Endothelial cell of umbilical vein (primary cell): ENCODE results near the gene SNRPN. TPM values are rescaled to one million over a fixed set of nuclear protein-coding genes. Genes with fewer than 3 reads are reported as not detected.

ENCODE experiments used
- BruUV-seq: library from RNA; stranded (reverse); fragments of 400-500 nt; replicated peaks from 2 replicates; lab custom pipeline; 2021; lab: Mats Ljungman, UMichigan
- CTCF ChIA-PET: fragments of 300-600, 350-600 bp; sonication (Branson Sonifier 250); formaldehyde crosslinking; loops from one replicate; lab custom pipeline; 2021; ENCODE audit warnings: antibody characterized with exemption, inconsistent platforms; lab: Charles Lee
- POLR2A ChIA-PET: fragments of 300-600, 350-600 bp; sonication (Branson Sonifier 250); formaldehyde crosslinking; loops from one replicate; lab custom pipeline; 2021; ENCODE audit warnings: antibody characterized with exemption, inconsistent platforms; lab: Charles Lee
- DNase-seq: peaks from one replicate; pipeline ENCODE4 v3.0.0-alpha.2; 2011; ENCODE audit warnings: low read depth, low spot score
- FAIRE-seq: peaks from 2 replicates; lab custom pipeline; 2011; peaks lifted over from hg19 to GRCh38; lab: Jason Lieb, UNC
- H2AFZ ChIP-seq: 2 replicates; pipeline ENCODE4 v1.6.0; 2012; ENCODE audit warnings: low read depth, low read length, control low read depth, inconsistent platforms
- H3K27ac ChIP-seq: 2 replicates; pipeline ENCODE4 v1.5.1; 2011; ENCODE audit warnings: low read depth, mild to moderate bottlenecking, control low read depth, low read length, moderate library complexity; ENCODE audit not compliant: insufficient read depth
- H3K27me3 ChIP-seq, 2 experiments: 2 replicates each; pipeline versions ENCODE4 v1.6.0 to v1.6.1; 2011; ENCODE audit warnings: low read length in 2 of 2, mixed read lengths in 1 of 2; ENCODE audit not compliant: control insufficient read depth in 2 of 2, insufficient read depth in 2 of 2
- H3K36me3 ChIP-seq, 2 experiments: 2 replicates in 1 of 2; 3 replicates in 1 of 2; pipeline ENCODE4 v1.5.1; 2011; ENCODE audit warnings: low read length in 2 of 2, mild to moderate bottlenecking in 1 of 2, moderate library complexity in 1 of 2; ENCODE audit not compliant: control insufficient read depth in 2 of 2, insufficient read depth in 2 of 2; ENCODE audit errors: extremely low read depth in 1 of 2
- H3K4me1 ChIP-seq: 3 replicates; pipeline ENCODE4 v1.5.1; 2011; ENCODE audit warnings: mild to moderate bottlenecking, low read length; ENCODE audit not compliant: control insufficient read depth, insufficient read depth; ENCODE audit errors: extremely low read depth
- H3K4me2 ChIP-seq: 2 replicates; pipeline ENCODE4 v1.6.1; 2011; ENCODE audit warnings: low read length, control low read depth, mixed read lengths; ENCODE audit not compliant: insufficient read depth
- H3K4me3 ChIP-seq, 3 experiments: fragments of 200-600 bp in 1 of 3; sonication (generic), shearing (Covaris generic) in 1 of 3; replicated peaks in 1 of 3; 2 replicates each; pipeline ENCODE4 v1.5.1; 2011 to 2016; ENCODE audit warnings: control low read depth in 3 of 3, low read length in 3 of 3, mild to moderate bottlenecking in 2 of 3, inconsistent platforms in 1 of 3, low read depth in 1 of 3, moderate library complexity in 1 of 3; ENCODE audit not compliant: insufficient read depth in 1 of 3
- H3K79me2 ChIP-seq: 2 replicates; pipeline ENCODE4 v1.6.0; 2012; ENCODE audit warnings: low read length, inconsistent platforms; ENCODE audit not compliant: control insufficient read depth, insufficient read depth
- H3K9ac ChIP-seq: replicated peaks from 2 replicates; pipeline ENCODE3; 2011; ENCODE audit warnings: low read length, control low read depth; ENCODE audit not compliant: insufficient read depth; ENCODE audit errors: extremely low read depth
- H3K9me1 ChIP-seq: replicated peaks from 3 replicates; pipeline ENCODE4 v1.6.0; 2011; ENCODE audit warnings: mild to moderate bottlenecking, low read length; ENCODE audit not compliant: control insufficient read depth, insufficient read depth; ENCODE audit errors: extremely low read depth
- H3K9me3 ChIP-seq: replicated peaks from 2 replicates; pipeline ENCODE4 v1.5.1; 2012; ENCODE audit warnings: low read length, inconsistent platforms; ENCODE audit not compliant: control insufficient read depth, insufficient read depth
- H4K20me1 ChIP-seq: replicated peaks from 2 replicates; pipeline ENCODE3; 2011; ENCODE audit warnings: mild to moderate bottlenecking, low read length; ENCODE audit not compliant: control insufficient read depth, insufficient read depth; ENCODE audit errors: extremely low read depth
- CTCF ChIP-seq, 2 donors: IDR thresholded peaks; 1 replicate in 1 of 2; 2 replicates in 1 of 2; pipeline ENCODE4 v1.5.1; 2011; ENCODE audit warnings: low read length in 2 of 2, mild to moderate bottlenecking in 2 of 2, moderate library complexity in 2 of 2, control low read depth in 1 of 2, inconsistent platforms in 1 of 2, low read depth in 1 of 2; ENCODE audit not compliant: insufficient read depth in 1 of 2; ENCODE audit errors: extremely low read depth in 1 of 2
- EZH2 ChIP-seq: IDR thresholded peaks from 2 replicates; pipeline ENCODE4 v1.6.1; 2012; ENCODE audit warnings: borderline replicate concordance, low read depth, mild to moderate bottlenecking, moderate library complexity, low read length, inconsistent platforms; ENCODE audit not compliant: severe bottlenecking
- FOS ChIP-seq: IDR thresholded peaks from 2 replicates; pipeline ENCODE4 v1.6.1; 2011; ENCODE audit warnings: mild to moderate bottlenecking, low read length, moderate library complexity, borderline replicate concordance; ENCODE audit not compliant: insufficient read depth
- GATA2 ChIP-seq: IDR thresholded peaks from 2 replicates; pipeline ENCODE4 v1.7.0; 2011; ENCODE audit warnings: low read depth, mild to moderate bottlenecking, moderate library complexity, mixed read lengths, low read length; ENCODE audit not compliant: insufficient read length, insufficient read depth
- JUN ChIP-seq: IDR thresholded peaks from 2 replicates; pipeline ENCODE4 v1.6.1; 2011; ENCODE audit warnings: borderline replicate concordance, low read depth; ENCODE audit not compliant: insufficient read length, insufficient read depth
- MAX ChIP-seq: IDR thresholded peaks from 2 replicates; pipeline ENCODE4 v1.6.1; 2011; ENCODE audit not compliant: insufficient read depth, insufficient read length
- MYC ChIP-seq: IDR thresholded peaks from one replicate; pipeline ENCODE4 v1.6.1; 2011; ENCODE audit warnings: mild to moderate bottlenecking, low read depth, low read length
- POLR2A ChIP-seq: IDR thresholded peaks from 2 replicates; pipeline ENCODE4 v1.6.1; 2012; ENCODE audit warnings: low read depth, mild to moderate bottlenecking, control low read depth, low read length
- POLR2AphosphoS5 ChIP-seq: IDR thresholded peaks from 2 replicates; pipeline ENCODE4 v1.6.1; 2012; ENCODE audit warnings: low read depth, mild to moderate bottlenecking, control low read depth, low read length, moderate library complexity; ENCODE audit not compliant: insufficient read depth
- dilution Hi-C: fragments of 300-500 bp; cut with MboI; formaldehyde crosslinking; loops from one replicate; pipeline ENCODE4 v1.15.0; 2019; ENCODE audit warnings: low sequenced_read_pairs; ENCODE audit not compliant: extremely low pct_ligation_motif_present
- intact Hi-C: fragments of 100-400 bp; cut with micrococcal nuclease; formaldehyde crosslinking; loops from one replicate; pipeline ENCODE4 v1.10.0; 2022
- polyA plus RNA-seq, 4 experiments: library from polyadenylated mRNA; depleted of rRNA in 3 of 4; stranded (reverse) in 3 of 4; unstranded in 1 of 4; fragments of >200 nt; gene quantifications; 2 replicates each; pipeline versions ENCODE4 v1.2.1 to v1.2.3, GENCODE V29; 2011 to 2012; ENCODE audit warnings: missing spikeins in 1 of 4
- total RNA-seq: library from RNA; stranded (reverse); gene quantifications from 2 replicates; pipeline ENCODE4 v1.2.3, GENCODE V29; 2021

SNRPN gene
- total and polyA plus RNA-seq, 2 donors (not counting 3 experiments of a cell fraction or from before 2014, with no cell fraction given), result 103 to 163 TPM

GRCh38 chr15:24940236-24940635 lies 14.6 kb upstream of the SNRPN start:
- Histone ChIP-seq H3K9ac (no peak overlapping the region), H3K9me3 (no peaks in the 10 kb centered on the region), H3K4me1 (no peaks in the 10 kb centered on the region), H3K27me3 (no peaks in the 10 kb centered on the region), H4K20me1 (no peaks in the 10 kb centered on the region), H3K9me1 (no peaks in the 10 kb centered on the region), H3K36me3 (no peaks in the 10 kb centered on the region), H3K79me2 (no peaks in the 10 kb centered on the region), H3K27ac (no peak overlapping the region), H3K4me3 (no peak overlapping the region), H2AFZ (no peak overlapping the region), H3K4me2 (no peak overlapping the region)
- BruUV-seq, result no TSS peak
- TF ChIP-seq CTCF (IDR thresholded peaks at IDR 0.05; ENCODE audit: extremely low read depth in 1 of 2, insufficient read depth in 1 of 2, low read depth in 1 of 2, low read length in 2 of 2), result no peak
- TF ChIP-seq POLR2AphosphoS5, result no peak
- TF ChIP-seq EZH2, result no peak
- no peak for TF ChIP-seq GATA2
- intact Hi-C loops, result no loop called here
- FAIRE-seq, result no peak
- POLR2A ChIA-PET, result no interaction called here
- CTCF ChIA-PET, result no interaction called here
- no peak for DNase-seq
- dilution Hi-C loops, result no loop called here

GRCh38 chr15:24943361-24943760 lies 11.4 kb upstream of the SNRPN start:
- no peak overlapping the region for H3K4me3 ChIP-seq
- H2AFZ ChIP-seq, result no peak overlapping the region
- POLR2A ChIA-PET, result no interaction called here
- no peaks in the 10 kb centered on the region for H3K36me3 ChIP-seq
- no peak overlapping the region for H3K4me2 ChIP-seq
- intact Hi-C loops, result no loop called here
- FAIRE-seq, result no peak
- H3K27ac ChIP-seq, result no peak overlapping the region
- DNase-seq, result no peak
- no peaks in the 10 kb centered on the region for H3K79me2 ChIP-seq
- no peaks in the 10 kb centered on the region for H4K20me1 ChIP-seq
- no peaks in the 10 kb centered on the region for H3K9me1 ChIP-seq
- dilution Hi-C loops, result no loop called here
- H3K9me3 ChIP-seq, result no peaks in the 10 kb centered on the region
- no peak overlapping the region for H3K9ac ChIP-seq
- peaks cover 2% of the 10 kb centered on the region for H3K4me1 ChIP-seq
- TF ChIP-seq POLR2AphosphoS5, result no peak
- no peak for TF ChIP-seq FOS
- no peak for TF ChIP-seq POLR2A
- TF ChIP-seq GATA2, result no peak
- TF ChIP-seq CTCF (IDR thresholded peaks at IDR 0.05; ENCODE audit: extremely low read depth in 1 of 2, insufficient read depth in 1 of 2, low read depth in 1 of 2, low read length in 2 of 2), result no peak
- TF ChIP-seq EZH2, result no peak
- TF ChIP-seq JUN, result no peak
- no peak for TF ChIP-seq MYC
- TF ChIP-seq MAX, result no peak
- H3K27me3 ChIP-seq, result no peaks in the 10 kb centered on the region
- CTCF ChIA-PET, result no interaction called here
- no TSS peak for BruUV-seq
